HepG2 (cell line): Measurements from ENCODE around the gene BBS9.

ENCODE experiments used
- CTCF ChIP-seq: sonication (generic); formaldehyde crosslinking; IDR thresholded peaks from 2 replicates; pipeline ENCODE4 v1.5.0; 2020; ENCODE audit warnings: mild to moderate bottlenecking, missing genetic modification reagents, moderate library complexity
- E2F5 ChIP-seq: sonication (generic); formaldehyde crosslinking; conservative IDR thresholded peaks from 2 replicates; pipeline ENCODE4 v1.4.0; 2020; ENCODE audit warnings: missing genetic modification reagents
- GABPA ChIP-seq, 2 experiments: IDR thresholded peaks; 2 replicates each; pipeline ENCODE4 v1.6.1; 2011 to 2016; ENCODE audit warnings: low read depth in 2 of 2, low read length in 1 of 2, missing biosample characterization in 1 of 2, missing genetic modification characterization in 1 of 2
- HNRNPH1 ChIP-seq: fragments of 200-400 bp; formaldehyde crosslinking; optimal IDR thresholded peaks from 2 replicates; pipeline ENCODE3; 2017; ENCODE audit warnings: mild to moderate bottlenecking, low read depth, low read length
- NPAS2 ChIP-seq: sonication (generic); formaldehyde crosslinking; IDR thresholded peaks from 2 replicates; pipeline ENCODE4 v1.8.0; 2022; ENCODE audit warnings: mild to moderate bottlenecking, missing genetic modification reagents, borderline replicate concordance
- PAWR ChIP-seq: sonication (generic); formaldehyde crosslinking; IDR thresholded peaks from 2 replicates; pipeline ENCODE4 v1.4.0; 2020; ENCODE audit warnings: missing genetic modification reagents, mild to moderate bottlenecking, borderline replicate concordance
- RELA ChIP-seq: sonication (generic); formaldehyde crosslinking; IDR thresholded peaks from 2 replicates; pipeline ENCODE4 v1.4.0; 2020; ENCODE audit warnings: missing genetic modification reagents
- ZNF3 ChIP-seq: IDR thresholded peaks from 2 replicates; pipeline ENCODE4 v1.7.0; 2017; ENCODE audit warnings: inconsistent platforms
- ZNF318 ChIP-seq: sonication (generic); formaldehyde crosslinking; IDR thresholded peaks from 2 replicates; pipeline ENCODE4 v1.4.0; 2020; ENCODE audit warnings: mild to moderate bottlenecking, missing genetic modification reagents
- ZNF619 ChIP-seq: sonication (generic); formaldehyde crosslinking; IDR thresholded peaks from 2 replicates; pipeline ENCODE4 v1.4.0; 2020; ENCODE audit warnings: mild to moderate bottlenecking, missing genetic modification reagents
- TF ChIP-seq, protein P1 (sequence below): sonication (generic); formaldehyde crosslinking; conservative IDR thresholded peaks from 2 replicates; pipeline ENCODE4 v1.4.0; 2020; ENCODE audit warnings: missing genetic modification reagents

- TF ChIP-seq RELA (CRISPR knock-in tag) (no peak), GABPA (IDR thresholded peaks at IDR 0.05; ENCODE audit: low read depth, low read length) (no peak), GABPA (CRISPR knock-in tag; IDR thresholded peaks at IDR 0.05; ENCODE audit: low read depth) (no peak), CTCF (CRISPR knock-in tag) (no peak), NPAS2 (CRISPR knock-in tag) (no peak), ZNF3 (CRISPR knock-in tag) (no peak), E2F5 (CRISPR knock-in tag) (no peak), ZNF318 (CRISPR knock-in tag) (no peak), PAWR (CRISPR knock-in tag) (no peak), ZNF619 (no peak), HNRNPH1 (no peak)
- TF ChIP-seq, protein P1, sequence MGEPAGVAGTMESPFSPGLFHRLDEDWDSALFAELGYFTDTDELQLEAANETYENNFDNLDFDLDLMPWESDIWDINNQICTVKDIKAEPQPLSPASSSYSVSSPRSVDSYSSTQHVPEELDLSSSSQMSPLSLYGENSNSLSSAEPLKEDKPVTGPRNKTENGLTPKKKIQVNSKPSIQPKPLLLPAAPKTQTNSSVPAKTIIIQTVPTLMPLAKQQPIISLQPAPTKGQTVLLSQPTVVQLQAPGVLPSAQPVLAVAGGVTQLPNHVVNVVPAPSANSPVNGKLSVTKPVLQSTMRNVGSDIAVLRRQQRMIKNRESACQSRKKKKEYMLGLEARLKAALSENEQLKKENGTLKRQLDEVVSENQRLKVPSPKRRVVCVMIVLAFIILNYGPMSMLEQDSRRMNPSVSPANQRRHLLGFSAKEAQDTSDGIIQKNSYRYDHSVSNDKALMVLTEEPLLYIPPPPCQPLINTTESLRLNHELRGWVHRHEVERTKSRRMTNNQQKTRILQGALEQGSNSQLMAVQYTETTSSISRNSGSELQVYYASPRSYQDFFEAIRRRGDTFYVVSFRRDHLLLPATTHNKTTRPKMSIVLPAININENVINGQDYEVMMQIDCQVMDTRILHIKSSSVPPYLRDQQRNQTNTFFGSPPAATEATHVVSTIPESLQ (CRISPR knock-in tag), result no peak
Measured at GRCh38 chr7:33539659-33540400, 410.5 kb downstream of the BBS9 start.
